Vagina (tissue), 2 donors: ENCODE data around the gene C1GALT1C1L. TPM values are rescaled to one million over a fixed set of nuclear protein-coding genes. Genes with fewer than 3 reads are reported as not detected.

Experiments used
- DNase-seq, 2 donors: peaks; one replicate each; pipeline ENCODE4 v3.0.0-alpha.2; 2017; ENCODE audit errors: extremely low spot score in 2 of 2
- H3K27ac ChIP-seq: fragments of 200-600 bp; sonication (generic); one replicate; pipeline ENCODE4 v1.5.1; 2019
- H3K27me3 ChIP-seq: fragments of 200-600 bp; sonication (generic); one replicate; pipeline ENCODE4 v1.5.1; 2019
- H3K36me3 ChIP-seq, 2 donors: fragments of 200-600 bp; sonication (generic); one replicate each; pipeline ENCODE4 v1.5.1; 2017 to 2019
- H3K4me1 ChIP-seq: fragments of 200-600 bp; sonication (generic); one replicate; pipeline ENCODE4 v1.5.1; 2019
- H3K4me3 ChIP-seq, 2 donors: fragments of 200-600 bp; sonication (generic); 1 replicate in 1 of 2; 2 replicates in 1 of 2; pipeline ENCODE4 v1.5.1; 2016 to 2019
- H3K9me3 ChIP-seq: fragments of 200-600 bp; sonication (generic); one replicate; pipeline ENCODE4 v1.5.1; 2019
- POLR2A ChIP-seq, 2 donors: fragments of 450-650 bp; IDR thresholded peaks; one replicate each; pipeline ENCODE4 v1.6.1; 2017; ENCODE audit warnings: antibody characterized with exemption in 2 of 2, mild to moderate bottlenecking in 2 of 2, moderate library complexity in 2 of 2
- POLR2AphosphoS5 ChIP-seq, 2 donors: sonication (generic); formaldehyde crosslinking; IDR thresholded peaks; one replicate each; pipeline ENCODE4 v1.9.0; 2017; ENCODE audit warnings: antibody characterized with exemption in 2 of 2, mild to moderate bottlenecking in 2 of 2, low read depth in 1 of 2; ENCODE audit not compliant: insufficient read depth in 1 of 2
- intact Hi-C: fragments of 100-400 bp; cut with DNase I; formaldehyde crosslinking; loops from one replicate; pipeline ENCODE4 v1.15.1; 2023
- total RNA-seq: library from RNA; depleted of rRNA; stranded (reverse); fragments of >200 nt; gene quantifications from one replicate; pipeline ENCODE4 v1.2.3, GENCODE V29; 2016
- TF ChIP-seq, protein P1 (sequence below), 3 experiments: fragments of 450-650 bp in 2 of 3; fragments of 200-600 bp in 1 of 3; sonication (generic) in 1 of 3; IDR thresholded peaks; one replicate each; pipeline ENCODE4 v1.5.1; 2017 to 2019; ENCODE audit warnings: antibody characterized with exemption in 3 of 3, mild to moderate bottlenecking in 2 of 3, moderate library complexity in 2 of 3

Gene C1GALT1C1L
- total RNA-seq, 1 donor from 2014 or later: 1.2 TPM

DNA sequence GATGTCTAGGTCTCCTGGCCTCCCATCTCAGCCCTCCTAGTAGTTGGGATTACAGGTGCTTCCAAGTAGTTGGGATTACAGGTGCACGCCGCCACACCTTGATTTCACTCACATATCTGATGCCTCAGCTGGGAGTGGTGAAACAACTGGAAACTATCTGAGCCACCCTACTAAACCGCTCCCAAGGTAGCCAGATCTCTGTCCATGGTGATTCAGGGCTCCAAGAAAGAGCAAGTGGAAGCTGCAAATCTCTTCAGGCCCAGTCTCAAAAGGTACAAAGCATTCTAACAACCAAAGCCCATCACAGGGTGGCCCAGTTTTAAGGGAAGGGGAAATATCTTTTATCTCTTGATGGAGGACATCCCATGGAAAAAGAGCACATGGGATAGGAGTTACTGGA, 19.0 kb downstream of the C1GALT1C1L start:
- H3K27ac ChIP-seq: no peak overlapping the region
- DNase-seq: no peak
- no peaks in the 10 kb centered on the region for H3K27me3 ChIP-seq
- intact Hi-C loops: no loop called here
- H3K36me3 ChIP-seq: no peaks in the 10 kb centered on the region
- no peak overlapping the region for H3K4me3 ChIP-seq
- H3K4me1 ChIP-seq: no peaks in the 10 kb centered on the region
- H3K9me3 ChIP-seq: no peaks in the 10 kb centered on the region
- TF ChIP-seq, protein P1, sequence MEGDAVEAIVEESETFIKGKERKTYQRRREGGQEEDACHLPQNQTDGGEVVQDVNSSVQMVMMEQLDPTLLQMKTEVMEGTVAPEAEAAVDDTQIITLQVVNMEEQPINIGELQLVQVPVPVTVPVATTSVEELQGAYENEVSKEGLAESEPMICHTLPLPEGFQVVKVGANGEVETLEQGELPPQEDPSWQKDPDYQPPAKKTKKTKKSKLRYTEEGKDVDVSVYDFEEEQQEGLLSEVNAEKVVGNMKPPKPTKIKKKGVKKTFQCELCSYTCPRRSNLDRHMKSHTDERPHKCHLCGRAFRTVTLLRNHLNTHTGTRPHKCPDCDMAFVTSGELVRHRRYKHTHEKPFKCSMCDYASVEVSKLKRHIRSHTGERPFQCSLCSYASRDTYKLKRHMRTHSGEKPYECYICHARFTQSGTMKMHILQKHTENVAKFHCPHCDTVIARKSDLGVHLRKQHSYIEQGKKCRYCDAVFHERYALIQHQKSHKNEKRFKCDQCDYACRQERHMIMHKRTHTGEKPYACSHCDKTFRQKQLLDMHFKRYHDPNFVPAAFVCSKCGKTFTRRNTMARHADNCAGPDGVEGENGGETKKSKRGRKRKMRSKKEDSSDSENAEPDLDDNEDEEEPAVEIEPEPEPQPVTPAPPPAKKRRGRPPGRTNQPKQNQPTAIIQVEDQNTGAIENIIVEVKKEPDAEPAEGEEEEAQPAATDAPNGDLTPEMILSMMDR (IDR thresholded peaks at IDR 0.05): no peak
- TF ChIP-seq POLR2A (IDR thresholded peaks at IDR 0.05): no peak
- no peak for TF ChIP-seq POLR2AphosphoS5 (IDR thresholded peaks at IDR 0.05; ENCODE audit: insufficient read depth in 1 of 2, low read depth in 1 of 2)

GRCh38 chr2:43653506-43653905, 22.7 kb downstream of the C1GALT1C1L start:
- intact Hi-C loops: no loop called here
- H3K9me3 ChIP-seq: no peaks in the 10 kb centered on the region
- no peaks in the 10 kb centered on the region for H3K27me3 ChIP-seq
- DNase-seq: no peak
- TF ChIP-seq POLR2A (IDR thresholded peaks at IDR 0.05) (no peak), POLR2AphosphoS5 (IDR thresholded peaks at IDR 0.05; ENCODE audit: insufficient read depth in 1 of 2, low read depth in 1 of 2) (no peak)
- TF ChIP-seq, protein P1 (IDR thresholded peaks at IDR 0.05): no peak
- no peak overlapping the region for H3K4me3 ChIP-seq
- H3K27ac ChIP-seq: no peak overlapping the region
- no peaks in the 10 kb centered on the region for H3K36me3 ChIP-seq
- peaks cover 3% of the 10 kb centered on the region for H3K4me1 ChIP-seq

- TF ChIP-seq POLR2AphosphoS5 (IDR thresholded peaks at IDR 0.05; ENCODE audit: insufficient read depth in 1 of 2, low read depth in 1 of 2): no peak
- Histone ChIP-seq H3K27ac (no peak overlapping the region), H3K27me3 (no peaks in the 10 kb centered on the region), H3K9me3 (no peaks in the 10 kb centered on the region), H3K36me3 (no peaks in the 10 kb centered on the region), H3K4me1 (peaks cover 3% of the 10 kb centered on the region), H3K4me3 (no peak overlapping the region)
- intact Hi-C loops: no loop called here
- no peak for DNase-seq
Observed at GRCh38 chr2:43648994-43649701, 27.1 kb downstream of the C1GALT1C1L start.

DNA sequence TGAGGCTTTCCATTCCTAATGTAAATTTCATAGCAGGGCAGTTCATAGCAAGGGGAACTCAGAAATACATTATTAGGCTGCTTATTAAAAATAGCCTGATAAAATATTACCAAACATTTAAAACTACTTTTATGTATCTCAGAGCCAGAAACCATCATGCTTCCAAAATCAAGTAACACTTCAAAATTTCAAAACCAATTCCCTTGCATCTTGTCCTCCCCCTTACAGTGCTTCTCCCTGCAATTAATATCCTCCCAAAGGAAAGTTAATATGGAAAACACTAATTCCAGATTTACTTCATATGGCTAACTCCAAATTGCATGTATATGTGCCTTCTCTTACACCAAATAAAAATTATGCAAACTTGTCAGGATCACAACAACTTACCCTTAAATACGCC, 32.5 kb downstream of the C1GALT1C1L start:
- no peak for DNase-seq
- intact Hi-C loops: no loop called here

DNA sequence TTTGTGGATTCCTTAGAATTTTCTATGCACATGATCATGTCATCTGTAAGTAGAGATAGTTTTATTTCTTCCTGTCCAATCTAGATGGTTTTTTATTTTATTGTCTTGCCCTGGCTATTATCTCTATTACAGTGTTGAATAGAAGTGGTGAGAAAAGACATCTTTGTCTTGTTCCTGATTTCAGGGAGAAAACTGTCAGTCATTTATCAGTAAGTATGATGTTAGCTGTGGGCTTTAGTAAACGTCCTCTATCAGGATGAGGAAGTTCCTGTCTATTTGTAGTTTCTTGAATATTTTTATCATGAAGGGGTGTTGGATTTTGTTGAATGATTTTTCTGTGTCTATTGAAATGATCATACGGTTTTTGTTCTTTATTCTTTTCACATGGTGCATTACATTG, 33.9 kb downstream of the C1GALT1C1L start:
- H3K9me3 ChIP-seq: no peaks in the 10 kb centered on the region
- no peak overlapping the region for H3K27ac ChIP-seq
- intact Hi-C loops: no loop called here
- H3K36me3 ChIP-seq: no peaks in the 10 kb centered on the region
- TF ChIP-seq, protein P1 (IDR thresholded peaks at IDR 0.05): no peak
- TF ChIP-seq POLR2AphosphoS5 (IDR thresholded peaks at IDR 0.05; ENCODE audit: insufficient read depth in 1 of 2, low read depth in 1 of 2): no peak
- TF ChIP-seq POLR2A (IDR thresholded peaks at IDR 0.05): no peak
- H3K4me1 ChIP-seq: no peaks in the 10 kb centered on the region
- no peak overlapping the region for H3K4me3 ChIP-seq
- DNase-seq: no peak
- H3K27me3 ChIP-seq: no peaks in the 10 kb centered on the region

More for the DNA sequence above, 32.5 kb downstream of the C1GALT1C1L start:
- H3K9me3 ChIP-seq: no peaks in the 10 kb centered on the region
- no peaks in the 10 kb centered on the region for H3K4me1 ChIP-seq
- no peaks in the 10 kb centered on the region for H3K36me3 ChIP-seq
- no peaks in the 10 kb centered on the region for H3K27me3 ChIP-seq
- H3K4me3 ChIP-seq: no peak overlapping the region
- TF ChIP-seq, protein P1 (IDR thresholded peaks at IDR 0.05): no peak
- TF ChIP-seq POLR2AphosphoS5 (IDR thresholded peaks at IDR 0.05; ENCODE audit: insufficient read depth in 1 of 2, low read depth in 1 of 2) (no peak), POLR2A (IDR thresholded peaks at IDR 0.05) (no peak)
- no peak overlapping the region for H3K27ac ChIP-seq
